IPS-18c (cell line): ENCODE measurements around the gene PKP4.

Experiments
- H3K4me3 ChIP-seq: 2 replicates; pipeline ENCODE4 v1.7.0; 2013; ENCODE audit warnings: low read depth, mild to moderate bottlenecking, low read length, moderate library complexity; ENCODE audit not compliant: insufficient read depth
- H3K9me3 ChIP-seq: one replicate; pipeline ENCODE4 v1.6.1; 2013; ENCODE audit warnings: mild to moderate bottlenecking, low read length, moderate library complexity; ENCODE audit not compliant: control insufficient read depth, insufficient read depth

Gene PKP4

GRCh38 chr2:158488442-158489216 lies 31.9 kb downstream of the PKP4 start:
- no peak overlapping the region for H3K4me3 ChIP-seq
- no peaks in the 10 kb centered on the region for H3K9me3 ChIP-seq

- H3K4me3 ChIP-seq, result no peak overlapping the region
- H3K9me3 ChIP-seq, result no peaks in the 10 kb centered on the region
Observed at GRCh38 chr2:158489366-158490112, 32.8 kb downstream of the PKP4 start.

- Histone ChIP-seq H3K9me3 (no peaks in the 10 kb centered on the region), H3K4me3 (no peak overlapping the region)
Observed at GRCh38 chr2:158491072-158491471, 34.3 kb downstream of the PKP4 start.

- Histone ChIP-seq H3K4me3 (no peak overlapping the region), H3K9me3 (no peaks in the 10 kb centered on the region)
Observed at GRCh38 chr2:158493458-158493857, 36.7 kb downstream of the PKP4 start.

GRCh38 chr2:158495175-158495574 lies 38.4 kb downstream of the PKP4 start:
- no peak overlapping the region for H3K4me3 ChIP-seq
- no peaks in the 10 kb centered on the region for H3K9me3 ChIP-seq

GRCh38 chr2:158496986-158497385 lies 40.2 kb downstream of the PKP4 start:
- H3K4me3 ChIP-seq, result no peak overlapping the region
- no peaks in the 10 kb centered on the region for H3K9me3 ChIP-seq

GRCh38 chr2:158497486-158497885 lies 40.7 kb downstream of the PKP4 start:
- no peaks in the 10 kb centered on the region for H3K9me3 ChIP-seq
- no peak overlapping the region for H3K4me3 ChIP-seq

GRCh38 chr2:158498043-158498748 lies 41.4 kb downstream of the PKP4 start:
- Histone ChIP-seq H3K9me3 (no peaks in the 10 kb centered on the region), H3K4me3 (no peak overlapping the region)

- Histone ChIP-seq H3K4me3 (no peak overlapping the region), H3K9me3 (no peaks in the 10 kb centered on the region)
Observed at GRCh38 chr2:158498749-158499136, 42.0 kb downstream of the PKP4 start.

- no peaks in the 10 kb centered on the region for H3K9me3 ChIP-seq
- H3K4me3 ChIP-seq, result no peak overlapping the region
Observed at GRCh38 chr2:158499383-158499782, 42.6 kb downstream of the PKP4 start.

- H3K9me3 ChIP-seq, result no peaks in the 10 kb centered on the region
- H3K4me3 ChIP-seq, result no peak overlapping the region
Observed at GRCh38 chr2:158500333-158500732, 43.6 kb downstream of the PKP4 start.

- H3K9me3 ChIP-seq, result no peaks in the 10 kb centered on the region
- no peak overlapping the region for H3K4me3 ChIP-seq
Observed at GRCh38 chr2:158501301-158501700, 44.5 kb downstream of the PKP4 start.

GRCh38 chr2:158502974-158503373 lies 46.2 kb downstream of the PKP4 start:
- Histone ChIP-seq H3K9me3 (no peaks in the 10 kb centered on the region), H3K4me3 (no peak overlapping the region)

GRCh38 chr2:158504088-158504487 lies 47.3 kb downstream of the PKP4 start:
- H3K9me3 ChIP-seq, result no peaks in the 10 kb centered on the region
- H3K4me3 ChIP-seq, result no peak overlapping the region

GRCh38 chr2:158505448-158505934 lies 48.7 kb downstream of the PKP4 start:
- Histone ChIP-seq H3K4me3 (no peak overlapping the region), H3K9me3 (no peaks in the 10 kb centered on the region)

- no peak overlapping the region for H3K4me3 ChIP-seq
Observed at GRCh38 chr2:158507141-158507540, 50.4 kb downstream of the PKP4 start.

GRCh38 chr2:158507679-158508078 lies 50.9 kb downstream of the PKP4 start:
- Histone ChIP-seq H3K4me3 (no peak overlapping the region), H3K9me3 (no peaks in the 10 kb centered on the region)

More at GRCh38 chr2:158507141-158507540, 50.4 kb downstream of the PKP4 start:
- H3K9me3 ChIP-seq, result no peaks in the 10 kb centered on the region
